Left renal pelvis (tissue), 4 donors: ENCODE measurements around the gene XKR8. TPM values are rescaled to one million over a fixed set of nuclear protein-coding genes. Genes with fewer than 3 reads are reported as not detected.
"Not testable (repeated sequence)": the region's sequence is repeated elsewhere in the genome, so short reads cannot be mapped to it uniquely, and the experiment has no call there.

Source experiments
- DNase-seq, 4 donors: peaks; one replicate each; pipeline ENCODE4 v3.0.0-alpha.2; 2013; ENCODE audit warnings: low read depth in 4 of 4, low spot score in 3 of 4
- polyA plus RNA-seq, 4 donors: library from polyadenylated mRNA; unstranded; fragments of 120-200 nt; gene quantifications; one replicate each; pipeline ENCODE4 v1.2.1, GENCODE V29; 2013; ENCODE audit not compliant: insufficient read length in 4 of 4

The XKR8 gene
- polyA plus RNA-seq, 4 donors, result 7.9 to 9.7 (median 8.3) TPM

GRCh38 chr1:27980216-27980845, 20.6 kb downstream of the XKR8 start:
- DNase-seq, result no peak

GRCh38 chr1:27981145-27981544, 21.4 kb downstream of the XKR8 start:
- no peak for DNase-seq

GRCh38 chr1:27990920-27991537, 31.3 kb downstream of the XKR8 start:
- DNase-seq, result no peak

- DNase-seq, result no peak
These were observed 32.5 kb downstream of the XKR8 start for GRCh38 chr1:27992276-27992675.

- no peak for DNase-seq
These were observed 33.5 kb downstream of the XKR8 start for GRCh38 chr1:27993241-27993640.

GRCh38 chr1:27994060-27994459, 34.3 kb downstream of the XKR8 start:
- no peak for DNase-seq

GRCh38 chr1:27994526-27994925, 34.8 kb downstream of the XKR8 start:
- not testable (repeated sequence) for DNase-seq

- DNase-seq, result no peak
These were observed 39.3 kb downstream of the XKR8 start for GRCh38 chr1:27999055-27999454.

- no peak for DNase-seq
These were observed 42.8 kb downstream of the XKR8 start for GRCh38 chr1:28002600-28002999.

- not testable (repeated sequence) for DNase-seq
These were observed 43.3 kb downstream of the XKR8 start for GRCh38 chr1:28003117-28003516.

- no peak for DNase-seq
These were observed 51.2 kb downstream of the XKR8 start for GRCh38 chr1:28010969-28011368.

Other genes with a start within 250 kb of the XKR8 start
- gene FAM76A, start 234.0 kb upstream of the XKR8 start, polyA plus RNA-seq, result 10 to 100 TPM; 11.9 to 16.7 (median 14.5) TPM
- gene STX12, start 186.8 kb upstream of the XKR8 start, polyA plus RNA-seq, result 10 to 100 TPM; 45.7 to 53.0 (median 50.4) TPM
- gene PPP1R8, start 129.2 kb upstream of the XKR8 start, polyA plus RNA-seq, result 10 to 100 TPM; 51.3 to 63.3 (median 55.7) TPM
- 1 to 10 TPM; 3.4 to 4.2 (median 3.5) TPM for gene THEMIS2, start 87.4 kb upstream of the XKR8 start, polyA plus RNA-seq
- 10 to 100 TPM; 57.8 to 68.0 (median 62.8) TPM for gene RPA2, start 45.4 kb upstream of the XKR8 start, polyA plus RNA-seq
- 10 to 100 TPM in 2 of 4 donors, 1 to 10 TPM in 1, under 1 TPM in 1; 0.93 to 13.3 (median 11.0) TPM for gene SMPDL3B, start 25.0 kb upstream of the XKR8 start, polyA plus RNA-seq
- 10 to 100 TPM; 16.9 to 58.0 (median 57.7) TPM for gene EYA3, start 128.6 kb downstream of the XKR8 start, polyA plus RNA-seq
- 1 to 10 TPM; 2.1 to 3.3 (median 2.6) TPM for gene PTAFR, start 216.7 kb downstream of the XKR8 start, polyA plus RNA-seq